PC-3 (cell line): ENCODE data around the gene TTBK1. TPM values are rescaled to one million over a fixed set of nuclear protein-coding genes. Genes with fewer than 3 reads are reported as not detected.

Source experiments
- ATAC-seq: fragments of 200-7000 bp; cut with Tn5 transposase; 2 replicates; pipeline ENCODE4 v1.9.1; 2020; ENCODE audit warnings: mild to moderate bottlenecking, moderate library complexity
- BruUV-seq: library from RNA; stranded (reverse); fragments of 400-500 nt; replicated peaks from 2 replicates; lab custom pipeline; 2021; lab: Mats Ljungman, UMichigan
- CTCF ChIA-PET: fragments of 300-600 bp; sonication (Branson Sonifier 250); formaldehyde crosslinking; loops from one replicate; lab custom pipeline; 2022; ENCODE audit warnings: antibody characterized with exemption; lab: Charles Lee
- POLR2A ChIA-PET: fragments of 300-600 bp; sonication (Branson Sonifier 250); formaldehyde crosslinking; loops from one replicate; lab custom pipeline; 2022; ENCODE audit warnings: antibody characterized with exemption; ENCODE audit not compliant: unreplicated experiment; lab: Charles Lee
- DNase-seq: peaks from one replicate; pipeline ENCODE4 v3.0.0-alpha.2; 2015
- H2AFZ ChIP-seq: fragments of 300-600 bp; sonication (generic); 2 replicates; pipeline ENCODE4 v1.6.0; 2016; ENCODE audit warnings: antibody characterized with exemption, low read length
- H3F3A ChIP-seq: fragments of 300-600 bp; sonication (generic); one replicate; pipeline ENCODE4 v1.6.0; 2017; ENCODE audit warnings: antibody characterized with exemption, low read length, control low read depth, mild to moderate bottlenecking; ENCODE audit not compliant: unreplicated experiment
- H3K27ac ChIP-seq: fragments of 300-600 bp; sonication (generic); 2 replicates; pipeline ENCODE4 v1.5.1; 2016; ENCODE audit warnings: mild to moderate bottlenecking, low read length
- H3K27me3 ChIP-seq: fragments of 300-600 bp; sonication (generic); 2 replicates; pipeline ENCODE4 v1.6.1; 2016; ENCODE audit warnings: low read length, mixed read lengths
- H3K36me3 ChIP-seq: fragments of 300-600 bp; sonication (generic); 2 replicates; pipeline ENCODE4 v1.6.1; 2016; ENCODE audit warnings: low read depth, mixed run types, low read length, mixed read lengths
- H3K4me1 ChIP-seq: fragments of 300-600 bp; sonication (generic); 2 replicates; pipeline ENCODE4 v1.5.1; 2016; ENCODE audit warnings: low read length; ENCODE audit not compliant: insufficient read depth
- H3K4me2 ChIP-seq: fragments of 300-600 bp; sonication (generic); 2 replicates; pipeline ENCODE4 v1.6.0; 2016; ENCODE audit warnings: low read length
- H3K4me3 ChIP-seq: fragments of 300-600 bp; sonication (generic); 2 replicates; pipeline ENCODE4 v1.5.1; 2016; ENCODE audit warnings: mild to moderate bottlenecking, low read length, mixed read lengths
- H3K79me2 ChIP-seq: fragments of 300-600 bp; sonication (generic); 2 replicates; pipeline ENCODE4 v1.6.1; 2017; ENCODE audit warnings: low read length, mixed read lengths
- H3K9ac ChIP-seq: fragments of 300-600 bp; sonication (generic); 2 replicates; pipeline ENCODE4 v1.6.0; 2016; ENCODE audit warnings: mild to moderate bottlenecking, low read length
- H3K9me2 ChIP-seq: fragments of 300-600 bp; sonication (generic); replicated peaks from 2 replicates; pipeline ENCODE4 v1.6.1; 2016; ENCODE audit warnings: mixed run types, low read length, mixed read lengths
- H3K9me3 ChIP-seq: fragments of 300-600 bp; sonication (generic); 2 replicates; pipeline ENCODE4 v1.6.1; 2016; ENCODE audit warnings: low read length, mixed read lengths
- H4K20me1 ChIP-seq: fragments of 300-600 bp; sonication (generic); 2 replicates; pipeline ENCODE4 v1.6.1; 2016; ENCODE audit warnings: low read length, mixed read lengths
- CTCF ChIP-seq: fragments of 300-600 bp; sonication (generic); conservative IDR thresholded peaks from 2 replicates; pipeline ENCODE4 v1.5.1; 2017; ENCODE audit warnings: antibody characterized with exemption, low read depth, mild to moderate bottlenecking, low read length
- EZH2 ChIP-seq: fragments of 300-600 bp; sonication (generic); IDR thresholded peaks from one replicate; pipeline ENCODE4 v1.6.1; 2017; ENCODE audit warnings: antibody characterized with exemption, mild to moderate bottlenecking, low read length; ENCODE audit not compliant: unreplicated experiment
- EZH2phosphoT487 ChIP-seq: fragments of 300-600 bp; sonication (generic); IDR thresholded peaks from 2 replicates; pipeline ENCODE4 v1.6.1; 2018; ENCODE audit warnings: mild to moderate bottlenecking, antibody characterized with exemption, low read length, borderline replicate concordance
- intact Hi-C: fragments of 100-400 bp; cut with micrococcal nuclease; formaldehyde crosslinking; loops from 2 replicates; pipeline ENCODE4 v1.9.0; 2023
- total RNA-seq: library from RNA; depleted of rRNA; stranded (reverse); fragments of >200 nt; gene quantifications from 2 replicates; pipeline ENCODE4 v1.2.3, GENCODE V29; 2014

Gene TTBK1
- total RNA-seq, 1 experiment from 2014 or later, result not detected

- Histone ChIP-seq H3K27me3 (peaks cover 8% of the 10 kb centered on the region; the same call in 1 of the 2 replicates), H3K36me3 (no peaks in the 10 kb centered on the region), H3K9me2 (no peaks in the 10 kb centered on the region), H3K9me3 (no peaks in the 10 kb centered on the region), H3F3A (no peaks in the 10 kb centered on the region), H3K4me1 (peaks cover 4% of the 10 kb centered on the region; the same call in 1 of the 2 replicates), H3K79me2 (no peaks in the 10 kb centered on the region), H2AFZ (no peak overlapping the region), H3K27ac (no peak overlapping the region), H3K9ac (no peak overlapping the region), H3K4me2 (no peak overlapping the region), H3K4me3 (no peak overlapping the region), H4K20me1 (no peaks in the 10 kb centered on the region)
- DNase-seq (no peak), ATAC-seq (no peak)
- BruUV-seq, result no TSS peak
- TF ChIP-seq EZH2phosphoT487, result no peak
- no peak for TF ChIP-seq EZH2
- TF ChIP-seq CTCF, result no peak
- intact Hi-C loops, result no loop called here
- ChIA-PET POLR2A (no interaction called here), CTCF (no interaction called here)
Measured at GRCh38 chr6:43286456-43286979, 43.2 kb downstream of the TTBK1 start.

- no peak overlapping the region for H3K9ac ChIP-seq
- no peaks in the 10 kb centered on the region for H3K9me2 ChIP-seq
- ATAC-seq (no peak), DNase-seq (no peak)
- H3K27ac ChIP-seq, result no peak overlapping the region
- POLR2A ChIA-PET, result no interaction called here
- H3K4me3 ChIP-seq, result no peak overlapping the region
- intact Hi-C loops, result no loop called here
- 0 out of 2 replicates have a peak, but pooled peaks have one; percentile 12 for TF ChIP-seq CTCF
- TF ChIP-seq EZH2phosphoT487, result no peak
- H4K20me1 ChIP-seq, result no peaks in the 10 kb centered on the region
- no peaks in the 10 kb centered on the region for H3K9me3 ChIP-seq
- H2AFZ ChIP-seq, result no peak overlapping the region
- peaks cover 8% of the 10 kb centered on the region; the same call in 1 of the 2 replicates for H3K27me3 ChIP-seq
- no peak overlapping the region for H3K4me2 ChIP-seq
- H3K79me2 ChIP-seq, result no peaks in the 10 kb centered on the region
- CTCF ChIA-PET, result no interaction called here
- H3F3A ChIP-seq, result no peaks in the 10 kb centered on the region
- no TSS peak for BruUV-seq
- peaks cover 4% of the 10 kb centered on the region; the same call in 1 of the 2 replicates for H3K4me1 ChIP-seq
- no peaks in the 10 kb centered on the region for H3K36me3 ChIP-seq
Measured at GRCh38 chr6:43286980-43287716, 43.9 kb downstream of the TTBK1 start.
